AG09319 (cell line): ENCODE measurements around the gene CHCHD6.

ENCODE experiments used
- DNase-seq: peaks from one replicate; pipeline ENCODE4 v3.0.0-alpha.2; 2010; ENCODE audit warnings: low read depth; ENCODE audit errors: extremely low read depth
- CTCF ChIP-seq: IDR thresholded peaks from 2 replicates; pipeline ENCODE4 v1.5.1; 2011; ENCODE audit warnings: low read depth, mild to moderate bottlenecking, inconsistent platforms, low read length, moderate library complexity

Gene CHCHD6

GRCh38 chr3:126855374-126855773 lies 151.3 kb downstream of the CHCHD6 start:
- DNase-seq = no peak
- no peak for TF ChIP-seq CTCF

- no peak for DNase-seq
- no peak for TF ChIP-seq CTCF
Measured at GRCh38 chr3:126857928-126858327, 153.9 kb downstream of the CHCHD6 start.

- no peak for TF ChIP-seq CTCF
- no peak for DNase-seq
Measured at GRCh38 chr3:126858401-126858800, 154.4 kb downstream of the CHCHD6 start.

GRCh38 chr3:126858887-126859286 lies 154.8 kb downstream of the CHCHD6 start:
- DNase-seq = no peak
- no peak for TF ChIP-seq CTCF

- DNase-seq = no peak
- no peak for TF ChIP-seq CTCF
Measured at GRCh38 chr3:126859415-126860246, 155.6 kb downstream of the CHCHD6 start.

GRCh38 chr3:126865736-126866135 lies 161.7 kb downstream of the CHCHD6 start:
- no peak for TF ChIP-seq CTCF
- no peak for DNase-seq

- no peak for TF ChIP-seq CTCF
- DNase-seq = no peak
Measured at GRCh38 chr3:126866175-126866759, 162.2 kb downstream of the CHCHD6 start.
